SK-N-SH treated with all-trans-retinoic acid at 6 μM for 48 hours (cell line): ENCODE measurements around the gene TBC1D9B.

Experiments
- ARNTL ChIP-seq: fragments of 450-650 bp; formaldehyde crosslinking; IDR thresholded peaks from 2 replicates; pipeline ENCODE4 v1.5.0; 2020; ENCODE audit warnings: low read depth, mild to moderate bottlenecking, moderate library complexity, borderline replicate concordance
- CSDC2 ChIP-seq: fragments of 250-450 bp; sonication (Bioruptor Pico); IDR thresholded peaks from 2 replicates; pipeline ENCODE4 v1.5.0; 2020; ENCODE audit warnings: mild to moderate bottlenecking, moderate library complexity
- ISL1 ChIP-seq: fragments of 250-450 bp; sonication (Bioruptor Pico); IDR thresholded peaks from 2 replicates; pipeline ENCODE4 v2.1.2; 2022; ENCODE audit warnings: mild to moderate bottlenecking, moderate library complexity
- OSR1 ChIP-seq: fragments of 250-450 bp; sonication (Bioruptor Pico); IDR thresholded peaks from 2 replicates; pipeline ENCODE4 v1.8.0; 2022; ENCODE audit warnings: moderate library complexity, mild to moderate bottlenecking, inconsistent platforms
- TOX ChIP-seq: fragments of 250-450 bp; sonication (Bioruptor Pico); IDR thresholded peaks from 2 replicates; pipeline ENCODE4 v1.8.0; 2021; ENCODE audit warnings: mild to moderate bottlenecking, moderate library complexity, borderline replicate concordance

GRCh38 chr5:179878222-179879002, 29.3 kb downstream of the TBC1D9B start:
- no peak for TF ChIP-seq CSDC2 (CRISPR knock-in tag)
- TF ChIP-seq ISL1 (CRISPR knock-in tag): no peak
- no peak for TF ChIP-seq TOX (CRISPR knock-in tag)
- TF ChIP-seq ARNTL: no peak
- no peak for TF ChIP-seq OSR1 (CRISPR knock-in tag)
